Measurements from ENCODE around the gene PSME1. TPM values are rescaled to one million over a fixed set of nuclear protein-coding genes. Genes with fewer than 3 reads are reported as not detected.

The PSME1 gene
- total RNA-seq, 1 experiment from 2014 or later = 163 TPM

Other genes with a start within 250 kb of the PSME1 start
- 29.5 and 32.3 TPM in 2 replicates for gene DHRS4, start 182.4 kb upstream of the PSME1 start, total RNA-seq (2014; rRNA removed; shearing (Covaris generic))
- 6.9 TPM in 2 replicates for gene DHRS4L2, start 147.3 kb upstream of the PSME1 start, total RNA-seq (2014; rRNA removed; shearing (Covaris generic))
- 0.02 and 0.05 TPM in 2 replicates for gene CARMIL3, start 84.2 kb upstream of the PSME1 start, total RNA-seq (2014; rRNA removed; shearing (Covaris generic))
- gene CPNE6, start 64.6 kb upstream of the PSME1 start, total RNA-seq (2014; rRNA removed; shearing (Covaris generic)) = not detected in 2 replicates
- 2.0 and 4.4 TPM in 2 replicates for gene PCK2, start 41.9 kb upstream of the PSME1 start, total RNA-seq (2014; rRNA removed; shearing (Covaris generic))
- 32.4 and 63.4 TPM in 2 replicates for gene DCAF11, start 21.4 kb upstream of the PSME1 start, total RNA-seq (2014; rRNA removed; shearing (Covaris generic))
- gene NRL, start 21.2 kb upstream of the PSME1 start, total RNA-seq (2014; rRNA removed; shearing (Covaris generic)) = 0.72 TPM in 1 of 2 replicates, not detected in the other
- not detected in 2 replicates for gene FITM1, start 5.5 kb upstream of the PSME1 start, total RNA-seq (2014; rRNA removed; shearing (Covaris generic))
- gene EMC9, start 5.4 kb downstream of the PSME1 start, total RNA-seq (2014; rRNA removed; shearing (Covaris generic)) = 11.3 and 15.2 TPM in 2 replicates
- 102 and 126 TPM in 2 replicates for gene PSME2, start 10.4 kb downstream of the PSME1 start, total RNA-seq (2014; rRNA removed; shearing (Covaris generic))
- gene RNF31, start 11.3 kb downstream of the PSME1 start, total RNA-seq (2014; rRNA removed; shearing (Covaris generic)) = 30.6 and 32.1 TPM in 2 replicates
- gene IRF9, start 25.1 kb downstream of the PSME1 start, total RNA-seq (2014; rRNA removed; shearing (Covaris generic)) = 20.8 and 24.9 TPM in 2 replicates
- 0.91 TPM in 1 of 2 replicates, not detected in the other for gene REC8, start 35.9 kb downstream of the PSME1 start, total RNA-seq (2014; rRNA removed; shearing (Covaris generic))
- 49.5 and 53.2 TPM in 2 replicates for gene IPO4, start 52.6 kb downstream of the PSME1 start, total RNA-seq (2014; rRNA removed; shearing (Covaris generic))
- 45.3 and 50.8 TPM in 2 replicates for gene TM9SF1, start 59.2 kb downstream of the PSME1 start, total RNA-seq (2014; rRNA removed; shearing (Covaris generic))
- not detected in 2 replicates for gene TSSK4, start 69.5 kb downstream of the PSME1 start, total RNA-seq (2014; rRNA removed; shearing (Covaris generic))
- 19.8 and 38.1 TPM in 2 replicates for gene CHMP4A, start 77.3 kb downstream of the PSME1 start, total RNA-seq (2014; rRNA removed; shearing (Covaris generic))
- 6.4 and 20.2 TPM in 2 replicates for gene MDP1, start 79.9 kb downstream of the PSME1 start, total RNA-seq (2014; rRNA removed; shearing (Covaris generic))
- gene NEDD8, start 96.2 kb downstream of the PSME1 start, total RNA-seq (2014; rRNA removed; shearing (Covaris generic)) = 201 and 286 TPM in 2 replicates
- 49.3 and 52.7 TPM in 2 replicates for gene GMPR2, start 96.7 kb downstream of the PSME1 start, total RNA-seq (2014; rRNA removed; shearing (Covaris generic))
- gene TINF2, start 106.4 kb downstream of the PSME1 start, total RNA-seq (2014; rRNA removed; shearing (Covaris generic)) = 36.1 and 44.5 TPM in 2 replicates
- 0.64 and 3.3 TPM in 2 replicates for gene TGM1, start 127.0 kb downstream of the PSME1 start, total RNA-seq (2014; rRNA removed; shearing (Covaris generic))
- gene RABGGTA, start 135.4 kb downstream of the PSME1 start, total RNA-seq (2014; rRNA removed; shearing (Covaris generic)) = 14.7 and 15.2 TPM in 2 replicates
- 15.1 and 27.8 TPM in 2 replicates for gene DHRS1, start 163.6 kb downstream of the PSME1 start, total RNA-seq (2014; rRNA removed; shearing (Covaris generic))
- 7.8 and 9.6 TPM in 2 replicates for gene NOP9, start 163.7 kb downstream of the PSME1 start, total RNA-seq (2014; rRNA removed; shearing (Covaris generic))
- gene CIDEB, start 171.8 kb downstream of the PSME1 start, total RNA-seq (2014; rRNA removed; shearing (Covaris generic)) = not detected in 2 replicates
- 4.7 and 5.9 TPM in 2 replicates for gene LTB4R2, start 173.9 kb downstream of the PSME1 start, total RNA-seq (2014; rRNA removed; shearing (Covaris generic))
- gene LTB4R, start 175.3 kb downstream of the PSME1 start, total RNA-seq (2014; rRNA removed; shearing (Covaris generic)) = 2.3 and 2.9 TPM in 2 replicates
- 0.05 TPM in 1 of 2 replicates, not detected in the other for gene ADCY4, start 198.9 kb downstream of the PSME1 start, total RNA-seq (2014; rRNA removed; shearing (Covaris generic))
- not detected in 2 replicates for gene RIPK3, start 203.8 kb downstream of the PSME1 start, total RNA-seq (2014; rRNA removed; shearing (Covaris generic))
- gene NFATC4, start 232.0 kb downstream of the PSME1 start, total RNA-seq (2014; rRNA removed; shearing (Covaris generic)) = not detected in 2 replicates

Data from A172 (cell line).